ENCODE measurements around the gene AKAIN1. TPM values are rescaled to one million over a fixed set of nuclear protein-coding genes. Genes with fewer than 3 reads are reported as not detected.

The AKAIN1 gene
- total and polyA plus RNA-seq, 2 donors (not counting 1 experiment from before 2014, with no cell fraction given) = not detected

DNA sequence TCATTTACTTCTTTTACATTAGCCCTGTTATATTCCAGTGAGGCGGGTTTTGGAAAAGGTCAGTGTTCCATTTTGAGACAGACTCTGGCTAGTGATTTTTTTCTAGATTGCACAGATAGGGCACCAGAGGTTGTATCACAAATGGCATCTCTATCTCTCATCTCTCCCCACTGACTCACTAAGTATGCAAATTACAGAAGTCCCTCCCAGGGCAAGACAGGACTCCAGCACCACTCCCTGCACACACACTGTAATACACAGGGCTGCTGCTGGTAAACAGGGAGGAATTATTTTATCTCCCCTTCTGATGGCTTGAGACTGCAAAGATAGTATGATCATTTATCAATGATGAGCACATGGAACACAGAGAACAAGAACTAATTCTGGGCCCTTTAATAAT is 46.2 kb downstream of the AKAIN1 start:
- Histone ChIP-seq H2AFZ (ENCODE audit: low read length) (no peak overlapping the region), H3K27me3 (ENCODE audit: control insufficient read depth, insufficient read depth, low read length) (no peaks in the 10 kb centered on the region), H3K4me3 (replicated peaks in 1 of 4; ENCODE audit: control extremely low read depth in 1 of 4, insufficient read depth in 1 of 4, low read depth in 3 of 4, low read length in 4 of 4) (no peak overlapping the region), H3K4me1 (ENCODE audit: control insufficient read depth, extremely low read depth, insufficient read depth, low read length) (no peaks in the 10 kb centered on the region), H3K9me3 (ENCODE audit: control insufficient read depth, insufficient read depth, low read depth, low read length) (no peaks in the 10 kb centered on the region), H4K20me1 (ENCODE audit: control insufficient read depth, extremely low read depth, insufficient read depth, low read length) (no peaks in the 10 kb centered on the region), H3K27ac (ENCODE audit: insufficient read depth, low read length) (no peak overlapping the region), H3K9ac (ENCODE audit: insufficient read depth, low read length) (no peak overlapping the region), H3K79me2 (ENCODE audit: control insufficient read depth, insufficient read depth, low read length) (no peaks in the 10 kb centered on the region), H3K4me2 (ENCODE audit: extremely low read depth, insufficient read depth, low read length) (no peak overlapping the region), H3K36me3 (ENCODE audit: control insufficient read depth, insufficient read depth, low read length) (no peaks in the 10 kb centered on the region)
- TF ChIP-seq, protein P1, sequence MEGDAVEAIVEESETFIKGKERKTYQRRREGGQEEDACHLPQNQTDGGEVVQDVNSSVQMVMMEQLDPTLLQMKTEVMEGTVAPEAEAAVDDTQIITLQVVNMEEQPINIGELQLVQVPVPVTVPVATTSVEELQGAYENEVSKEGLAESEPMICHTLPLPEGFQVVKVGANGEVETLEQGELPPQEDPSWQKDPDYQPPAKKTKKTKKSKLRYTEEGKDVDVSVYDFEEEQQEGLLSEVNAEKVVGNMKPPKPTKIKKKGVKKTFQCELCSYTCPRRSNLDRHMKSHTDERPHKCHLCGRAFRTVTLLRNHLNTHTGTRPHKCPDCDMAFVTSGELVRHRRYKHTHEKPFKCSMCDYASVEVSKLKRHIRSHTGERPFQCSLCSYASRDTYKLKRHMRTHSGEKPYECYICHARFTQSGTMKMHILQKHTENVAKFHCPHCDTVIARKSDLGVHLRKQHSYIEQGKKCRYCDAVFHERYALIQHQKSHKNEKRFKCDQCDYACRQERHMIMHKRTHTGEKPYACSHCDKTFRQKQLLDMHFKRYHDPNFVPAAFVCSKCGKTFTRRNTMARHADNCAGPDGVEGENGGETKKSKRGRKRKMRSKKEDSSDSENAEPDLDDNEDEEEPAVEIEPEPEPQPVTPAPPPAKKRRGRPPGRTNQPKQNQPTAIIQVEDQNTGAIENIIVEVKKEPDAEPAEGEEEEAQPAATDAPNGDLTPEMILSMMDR (conservative IDR thresholded peaks at IDR 0.05 in 1 of 2, IDR thresholded peaks at IDR 0.05 in 1 of 2; ENCODE audit: low read depth in 1 of 2, low read length in 2 of 2) = no peak
- TF ChIP-seq EZH2 (IDR thresholded peaks at IDR 0.05; ENCODE audit: low read length, missing control alignments) = no peak
- no peak for DNase-seq (ENCODE audit: low read depth in 2 of 2)

DNA sequence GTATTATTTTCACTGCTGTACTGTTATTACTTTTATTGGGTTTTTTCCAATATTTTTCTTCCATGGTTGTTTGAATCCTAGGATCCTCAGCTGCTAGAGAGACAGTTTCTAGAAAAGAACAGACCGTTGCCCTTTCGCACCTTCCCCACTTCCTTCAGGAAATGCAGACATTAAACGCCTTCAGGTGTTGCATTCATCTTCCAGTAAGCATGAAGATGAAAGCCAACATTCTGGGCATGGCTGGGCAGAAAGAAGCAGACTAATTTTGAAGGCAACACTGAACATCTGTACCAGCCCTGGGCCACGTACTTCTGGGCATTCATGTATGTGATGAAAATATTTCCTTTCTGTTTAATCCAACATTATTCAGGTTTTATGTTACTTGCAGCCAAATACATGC is 51.0 kb downstream of the AKAIN1 start:
- H3K4me1 ChIP-seq (ENCODE audit: control insufficient read depth, extremely low read depth, insufficient read depth, low read length) = no peaks in the 10 kb centered on the region
- H3K79me2 ChIP-seq (ENCODE audit: control insufficient read depth, insufficient read depth, low read length) = no peaks in the 10 kb centered on the region
- no peak overlapping the region for H3K27ac ChIP-seq (ENCODE audit: insufficient read depth, low read length)
- no peak overlapping the region for H2AFZ ChIP-seq (ENCODE audit: low read length)
- no peaks in the 10 kb centered on the region for H3K9me3 ChIP-seq (ENCODE audit: control insufficient read depth, insufficient read depth, low read depth, low read length)
- no peaks in the 10 kb centered on the region for H3K36me3 ChIP-seq (ENCODE audit: control insufficient read depth, insufficient read depth, low read length)
- H3K4me2 ChIP-seq (ENCODE audit: extremely low read depth, insufficient read depth, low read length) = no peak overlapping the region
- H3K27me3 ChIP-seq (ENCODE audit: control insufficient read depth, insufficient read depth, low read length) = no peaks in the 10 kb centered on the region
- DNase-seq (ENCODE audit: low read depth in 2 of 2) = no peak
- no peaks in the 10 kb centered on the region for H4K20me1 ChIP-seq (ENCODE audit: control insufficient read depth, extremely low read depth, insufficient read depth, low read length)
- no peak for TF ChIP-seq EZH2 (IDR thresholded peaks at IDR 0.05; ENCODE audit: low read length, missing control alignments)
- TF ChIP-seq, protein P1 (conservative IDR thresholded peaks at IDR 0.05 in 1 of 2, IDR thresholded peaks at IDR 0.05 in 1 of 2; ENCODE audit: low read depth in 1 of 2, low read length in 2 of 2) = no peak
- no peak overlapping the region for H3K4me3 ChIP-seq (replicated peaks in 1 of 4; ENCODE audit: control extremely low read depth in 1 of 4, insufficient read depth in 1 of 4, low read depth in 3 of 4, low read length in 4 of 4)
- no peak overlapping the region for H3K9ac ChIP-seq (ENCODE audit: insufficient read depth, low read length)

DNA sequence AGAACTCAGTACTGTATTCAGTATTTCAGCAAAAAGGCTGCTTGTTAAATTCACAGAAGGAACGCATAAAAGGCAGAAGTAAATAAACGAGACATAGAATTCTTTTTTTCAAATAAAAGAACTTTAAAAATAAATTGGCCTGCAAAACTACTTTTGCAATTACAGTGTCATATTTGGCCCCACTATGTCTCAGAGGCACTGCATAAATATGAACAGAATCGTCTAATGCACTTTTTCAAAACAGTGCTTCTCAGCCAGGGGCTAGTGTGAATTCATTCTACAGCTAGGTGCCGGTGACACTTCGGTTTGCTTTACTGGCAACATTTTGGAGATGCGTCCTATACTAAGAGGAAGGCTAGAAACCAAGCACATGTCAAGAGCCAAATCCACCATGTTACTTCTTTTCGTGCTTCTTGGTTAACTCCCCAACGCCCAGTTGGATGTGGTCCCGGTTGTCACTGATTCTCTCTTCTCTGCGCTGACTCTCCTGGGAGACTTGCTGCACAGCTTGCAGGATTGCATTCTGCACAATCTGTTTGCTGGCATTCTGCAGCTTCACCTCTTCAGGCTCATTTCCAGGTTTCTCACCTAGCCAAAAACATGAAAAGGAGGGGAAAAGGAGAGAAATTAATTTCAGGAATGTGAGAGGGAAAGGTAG is 51.8 kb downstream of the AKAIN1 start:
- Histone ChIP-seq H3K9ac (ENCODE audit: insufficient read depth, low read length) (no peak overlapping the region), H3K27me3 (ENCODE audit: control insufficient read depth, insufficient read depth, low read length) (no peaks in the 10 kb centered on the region), H3K4me2 (ENCODE audit: extremely low read depth, insufficient read depth, low read length) (no peak overlapping the region), H3K4me1 (ENCODE audit: control insufficient read depth, extremely low read depth, insufficient read depth, low read length) (no peaks in the 10 kb centered on the region), H4K20me1 (ENCODE audit: control insufficient read depth, extremely low read depth, insufficient read depth, low read length) (no peaks in the 10 kb centered on the region), H3K4me3 (replicated peaks in 1 of 4; ENCODE audit: control extremely low read depth in 1 of 4, insufficient read depth in 1 of 4, low read depth in 3 of 4, low read length in 4 of 4) (no peak overlapping the region), H3K36me3 (ENCODE audit: control insufficient read depth, insufficient read depth, low read length) (no peaks in the 10 kb centered on the region), H2AFZ (ENCODE audit: low read length) (no peak overlapping the region), H3K27ac (ENCODE audit: insufficient read depth, low read length) (no peak overlapping the region), H3K79me2 (ENCODE audit: control insufficient read depth, insufficient read depth, low read length) (no peaks in the 10 kb centered on the region), H3K9me3 (ENCODE audit: control insufficient read depth, insufficient read depth, low read depth, low read length) (no peaks in the 10 kb centered on the region)
- TF ChIP-seq EZH2 (IDR thresholded peaks at IDR 0.05; ENCODE audit: low read length, missing control alignments) = no peak
- TF ChIP-seq, protein P1 (conservative IDR thresholded peaks at IDR 0.05 in 1 of 2, IDR thresholded peaks at IDR 0.05 in 1 of 2; ENCODE audit: low read depth in 1 of 2, low read length in 2 of 2) = no peak
- no peak for DNase-seq (ENCODE audit: low read depth in 2 of 2)

All from fibroblast of lung (primary cell).